Measurements from ENCODE around the gene SLK. TPM values are rescaled to one million over a fixed set of nuclear protein-coding genes. Genes with fewer than 3 reads are reported as not detected.

Gene SLK
- total RNA-seq, 2 experiments from 2014 or later: 20.5 to 20.8 TPM

GRCh38 chr10:104033966-104034365, 67.0 kb downstream of the SLK start:
- H3K4me3 ChIP-seq (ENCODE audit: low read length): no peak overlapping the region
- Mint-ChIP-seq H3K36me3 (ENCODE audit: low read depth) (peaks cover 29% of the 10 kb centered on the region), H3K27me3 (no peaks in the 10 kb centered on the region), H3K4me1 (ENCODE audit: low read depth) (no peaks in the 10 kb centered on the region), H3K4me3 (no peak overlapping the region), H3K27ac (no peak overlapping the region), H3K9me3 (no peaks in the 10 kb centered on the region)
- ChIA-PET POLR2A (interaction anchor here (1.2 to 1.3 kb wide), 2 partner anchors 16 to 88 kb away, joined by 3 to 4 read pairs; partner anchors contain the start of gene SFR1), CTCF (no interaction called here)
- H3K4me1 ChIP-seq (ENCODE audit: insufficient read depth, low read length): no peaks in the 10 kb centered on the region
- DNase-seq (no peak), ATAC-seq (ENCODE audit: poor library complexity) (no peak)
- peaks cover 6% of the 10 kb centered on the region for H3K36me3 ChIP-seq (ENCODE audit: insufficient read depth, low read length)
- intact Hi-C loops (cut with DNase I, micrococcal nuclease): no loop called here
- H3K27ac ChIP-seq (ENCODE audit: low read depth in 1 of 2, low read length in 2 of 2): no peak overlapping the region
- no peaks in the 10 kb centered on the region for H3K9me3 ChIP-seq (ENCODE audit: control insufficient read depth in 1 of 2, insufficient read depth in 1 of 2, low read length in 2 of 2)
- no peak for TF ChIP-seq CTCF (IDR thresholded peaks at IDR 0.05)
- H3K27me3 ChIP-seq (ENCODE audit: control insufficient read depth in 1 of 2, insufficient read depth in 2 of 2, low read length in 2 of 2): no peaks in the 10 kb centered on the region

GRCh38 chr10:104034401-104035193, 67.7 kb downstream of the SLK start:
- TF ChIP-seq CTCF (IDR thresholded peaks at IDR 0.05): no peak
- Mint-ChIP-seq H3K36me3 (ENCODE audit: low read depth) (peaks cover 23% of the 10 kb centered on the region), H3K4me1 (ENCODE audit: low read depth) (no peaks in the 10 kb centered on the region), H3K27ac (no peak overlapping the region), H3K4me3 (no peak overlapping the region), H3K27me3 (no peaks in the 10 kb centered on the region), H3K9me3 (no peaks in the 10 kb centered on the region)
- intact Hi-C loops (cut with DNase I, micrococcal nuclease): no loop called here
- Histone ChIP-seq H3K27ac (ENCODE audit: low read depth in 1 of 2, low read length in 2 of 2) (no peak overlapping the region), H3K4me1 (ENCODE audit: insufficient read depth, low read length) (no peaks in the 10 kb centered on the region), H3K4me3 (ENCODE audit: low read length) (no peak overlapping the region), H3K9me3 (ENCODE audit: control insufficient read depth in 1 of 2, insufficient read depth in 1 of 2, low read length in 2 of 2) (no peaks in the 10 kb centered on the region), H3K27me3 (ENCODE audit: control insufficient read depth in 1 of 2, insufficient read depth in 2 of 2, low read length in 2 of 2) (no peaks in the 10 kb centered on the region), H3K36me3 (ENCODE audit: insufficient read depth, low read length) (peaks cover 3% of the 10 kb centered on the region)
- CTCF ChIA-PET: no interaction called here
- DNase-seq (no peak), ATAC-seq (ENCODE audit: poor library complexity) (no peak)
- POLR2A ChIA-PET: interaction anchor here (1.2 to 1.3 kb wide), 2 partner anchors 17 to 87 kb away, joined by 3 to 4 read pairs; partner anchors contain the start of gene SFR1

- ChIA-PET CTCF (no interaction called here), POLR2A (no interaction called here)
- no peak for DNase-seq
- intact Hi-C loops (cut with DNase I, micrococcal nuclease): no loop called here
- Mint-ChIP-seq H3K4me1 (ENCODE audit: low read depth) (no peaks in the 10 kb centered on the region), H3K4me3 (no peak overlapping the region), H3K36me3 (ENCODE audit: low read depth) (peaks cover 21% of the 10 kb centered on the region), H3K9me3 (no peaks in the 10 kb centered on the region), H3K27ac (no peak overlapping the region), H3K27me3 (no peaks in the 10 kb centered on the region)
- Histone ChIP-seq H3K4me3 (ENCODE audit: low read length) (no peak overlapping the region), H3K27ac (ENCODE audit: low read depth in 1 of 2, low read length in 2 of 2) (no peak overlapping the region), H3K9me3 (ENCODE audit: control insufficient read depth in 1 of 2, insufficient read depth in 1 of 2, low read length in 2 of 2) (no peaks in the 10 kb centered on the region), H3K27me3 (ENCODE audit: control insufficient read depth in 1 of 2, insufficient read depth in 2 of 2, low read length in 2 of 2) (no peaks in the 10 kb centered on the region), H3K36me3 (ENCODE audit: insufficient read depth, low read length) (peaks cover 3% of the 10 kb centered on the region), H3K4me1 (ENCODE audit: insufficient read depth, low read length) (no peaks in the 10 kb centered on the region)
- no peak for TF ChIP-seq CTCF (IDR thresholded peaks at IDR 0.05)
- no peak for ATAC-seq (ENCODE audit: poor library complexity)
Measured at GRCh38 chr10:104035194-104036068, 68.5 kb downstream of the SLK start.
